ENCODE measurements around the gene HMOX1.
"Not testable (repeated sequence)": the region's sequence is repeated elsewhere in the genome, so short reads cannot be mapped to it uniquely, and the experiment has no call there.

The HMOX1 gene

GRCh38 chr22:35380013-35380412, 883 bp upstream of the HMOX1 start:
- DNase-seq (ENCODE audit: low read depth): no peak

- no peak for DNase-seq (ENCODE audit: low read depth)
Observed at GRCh38 chr22:35381424-35382009, 621 bp downstream of the HMOX1 start.

GRCh38 chr22:35383679-35384071, 2.8 kb downstream of the HMOX1 start:
- no peak for DNase-seq (ENCODE audit: low read depth)

- no peak for DNase-seq (ENCODE audit: low read depth)
Observed at GRCh38 chr22:35384527-35384926, 3.6 kb downstream of the HMOX1 start.

- DNase-seq (ENCODE audit: low read depth): no peak
Observed at GRCh38 chr22:35384975-35385588, 4.2 kb downstream of the HMOX1 start.

GRCh38 chr22:35386670-35387288, 5.9 kb downstream of the HMOX1 start:
- no peak for DNase-seq (ENCODE audit: low read depth)

GRCh38 chr22:35390933-35391332, 10.0 kb downstream of the HMOX1 start:
- no peak for DNase-seq (ENCODE audit: low read depth)

GRCh38 chr22:35392357-35392756, 11.5 kb downstream of the HMOX1 start:
- no peak for DNase-seq (ENCODE audit: low read depth)

GRCh38 chr22:35393116-35394010, 12.5 kb downstream of the HMOX1 start:
- no peak for DNase-seq (ENCODE audit: low read depth)

GRCh38 chr22:35394011-35394312, 13.1 kb downstream of the HMOX1 start:
- DNase-seq (ENCODE audit: low read depth): no peak

GRCh38 chr22:35394810-35395563, 14.1 kb downstream of the HMOX1 start:
- no peak for DNase-seq (ENCODE audit: low read depth)

GRCh38 chr22:35396622-35397021, 15.7 kb downstream of the HMOX1 start:
- not testable (repeated sequence) for DNase-seq (ENCODE audit: low read depth)

- no peak for DNase-seq (ENCODE audit: low read depth)
Observed at GRCh38 chr22:35397095-35397904, 16.4 kb downstream of the HMOX1 start.

- no peak for DNase-seq (ENCODE audit: low read depth)
Observed at GRCh38 chr22:35398591-35398973, 17.7 kb downstream of the HMOX1 start.

- DNase-seq (ENCODE audit: low read depth): no peak
Observed at GRCh38 chr22:35399114-35399677, 18.3 kb downstream of the HMOX1 start.

GRCh38 chr22:35399678-35400500, 19.0 kb downstream of the HMOX1 start, which contains the start of gene MCM5:
Gene MCM5 (plus strand): TSS chr22:35400140. CDS start chr22:35400439, 299 bp downstream.
- peak; percentile 93 for DNase-seq (ENCODE audit: low read depth)

- DNase-seq (ENCODE audit: low read depth): no peak
Observed at GRCh38 chr22:35400501-35400790, 19.6 kb downstream of the HMOX1 start.

GRCh38 chr22:35401863-35402262, 21.0 kb downstream of the HMOX1 start:
- no peak for DNase-seq (ENCODE audit: low read depth)

- no peak for DNase-seq (ENCODE audit: low read depth)
Observed at GRCh38 chr22:35403356-35403755, 22.5 kb downstream of the HMOX1 start.

GRCh38 chr22:35404176-35404575, 23.3 kb downstream of the HMOX1 start:
- no peak for DNase-seq (ENCODE audit: low read depth)

Data from activated T-cell treated with anti-CD3 and anti-CD28 coated beads for 1 hour (primary cell).